OCI-LY1 (cell line): ENCODE measurements around the gene MFSD2B.

Experiments
- EZH2 ChIP-seq: fragments of 200-600 bp; sonication (generic), shearing (Covaris generic); IDR thresholded peaks from 2 replicates; pipeline ENCODE4 v1.8.0; 2017; ENCODE audit warnings: borderline replicate concordance, mixed run types, mild to moderate bottlenecking, antibody characterized with exemption, low read length, moderate library complexity, mixed read lengths
- TF ChIP-seq, protein P1 (sequence below): fragments of 200-600 bp; sonication (generic), shearing (Covaris generic); IDR thresholded peaks from 2 replicates; pipeline ENCODE4 v1.5.1; 2017; ENCODE audit warnings: mild to moderate bottlenecking, antibody characterized with exemption, low read length, moderate library complexity, mixed read lengths

DNA sequence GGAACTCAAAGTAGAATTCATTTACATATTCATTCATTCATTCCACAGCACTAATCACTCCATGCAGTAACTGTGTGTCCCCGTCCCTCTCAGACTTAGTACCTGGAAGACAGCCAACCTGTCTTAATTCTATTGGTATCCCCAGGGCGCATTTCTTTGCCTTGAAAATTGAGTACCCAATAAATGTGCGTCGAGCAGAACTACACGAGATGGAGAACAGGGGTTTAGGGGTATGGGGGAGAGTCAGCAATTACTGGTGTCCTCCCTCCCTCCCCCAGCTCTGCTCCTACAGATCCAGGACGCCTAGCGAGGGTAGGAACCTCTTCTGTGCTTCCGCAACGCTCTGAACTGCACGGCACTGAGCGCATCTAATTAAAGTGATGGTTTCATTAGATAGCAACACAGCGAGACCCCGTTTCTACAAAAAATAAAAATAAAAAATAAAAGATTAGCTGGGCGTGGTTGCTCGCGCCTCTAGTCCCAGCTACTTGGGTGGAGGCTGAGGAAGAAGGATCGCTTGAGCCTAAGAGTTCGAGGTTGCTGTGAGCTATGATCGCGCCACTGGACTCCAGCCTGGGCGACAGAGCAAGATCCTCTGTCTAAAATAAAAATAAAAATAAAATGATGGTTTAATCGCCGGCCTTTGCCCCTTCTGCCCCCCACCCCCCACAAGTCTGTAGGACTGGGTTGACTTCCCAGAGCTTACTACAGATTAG lies 39.0 kb downstream of the MFSD2B start:
- TF ChIP-seq, protein P1, sequence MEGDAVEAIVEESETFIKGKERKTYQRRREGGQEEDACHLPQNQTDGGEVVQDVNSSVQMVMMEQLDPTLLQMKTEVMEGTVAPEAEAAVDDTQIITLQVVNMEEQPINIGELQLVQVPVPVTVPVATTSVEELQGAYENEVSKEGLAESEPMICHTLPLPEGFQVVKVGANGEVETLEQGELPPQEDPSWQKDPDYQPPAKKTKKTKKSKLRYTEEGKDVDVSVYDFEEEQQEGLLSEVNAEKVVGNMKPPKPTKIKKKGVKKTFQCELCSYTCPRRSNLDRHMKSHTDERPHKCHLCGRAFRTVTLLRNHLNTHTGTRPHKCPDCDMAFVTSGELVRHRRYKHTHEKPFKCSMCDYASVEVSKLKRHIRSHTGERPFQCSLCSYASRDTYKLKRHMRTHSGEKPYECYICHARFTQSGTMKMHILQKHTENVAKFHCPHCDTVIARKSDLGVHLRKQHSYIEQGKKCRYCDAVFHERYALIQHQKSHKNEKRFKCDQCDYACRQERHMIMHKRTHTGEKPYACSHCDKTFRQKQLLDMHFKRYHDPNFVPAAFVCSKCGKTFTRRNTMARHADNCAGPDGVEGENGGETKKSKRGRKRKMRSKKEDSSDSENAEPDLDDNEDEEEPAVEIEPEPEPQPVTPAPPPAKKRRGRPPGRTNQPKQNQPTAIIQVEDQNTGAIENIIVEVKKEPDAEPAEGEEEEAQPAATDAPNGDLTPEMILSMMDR = no peak
- TF ChIP-seq EZH2 = no peak
